ENCODE data around the gene FAM83G. TPM values are rescaled to one million over a fixed set of nuclear protein-coding genes. Genes with fewer than 3 reads are reported as not detected.
"Not testable (repeated sequence)": the region's sequence is repeated elsewhere in the genome, so short reads cannot be mapped to it uniquely, and the experiment has no call there.

Gene FAM83G
- total RNA-seq, 1 donor from 2014 or later: 1.3 TPM

DNA sequence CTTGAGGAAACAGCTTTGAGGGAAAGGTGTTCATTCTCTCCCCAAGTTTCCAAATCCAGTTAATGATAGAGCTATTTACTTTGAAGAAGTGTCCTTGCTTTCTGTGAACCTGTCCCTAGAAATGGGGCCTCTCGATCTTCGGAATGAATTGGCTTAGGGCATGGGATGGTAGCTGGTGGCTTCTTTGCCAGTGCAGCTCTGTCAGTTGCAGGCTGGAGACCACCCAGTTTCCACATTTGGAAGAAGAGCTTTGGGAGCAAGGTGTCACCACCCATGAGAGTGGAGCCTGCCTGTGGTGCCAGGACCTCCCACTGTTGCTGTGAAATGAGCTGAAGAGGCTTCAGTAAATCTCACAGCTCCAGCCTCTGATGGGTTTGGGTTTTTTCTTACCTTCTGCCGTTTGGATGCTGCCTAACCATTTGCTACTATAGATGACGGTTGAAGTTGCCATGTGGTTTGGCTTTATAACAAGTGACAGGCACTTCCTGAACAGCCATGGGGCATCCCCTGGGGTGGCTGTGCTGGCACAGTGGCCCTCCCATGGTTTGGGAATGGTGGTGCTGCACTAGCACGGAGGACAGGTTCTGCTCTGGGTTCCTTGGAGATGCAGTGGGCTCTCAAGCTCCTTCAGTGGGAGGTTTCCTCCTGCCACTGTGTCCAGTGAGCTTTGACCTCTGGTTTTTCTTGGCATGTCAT is 72.1 kb downstream of the FAM83G start:
- no peak for DNase-seq (ENCODE audit: low read depth, low spot score)
- Mint-ChIP-seq H3K27me3 (ENCODE audit: low read depth) (peaks cover 3% of the 10 kb centered on the region), H3K9me3 (no peaks in the 10 kb centered on the region), H3K36me3 (ENCODE audit: low read depth) (peaks cover 17% of the 10 kb centered on the region), H3K27ac (ENCODE audit: unreplicated experiment) (no peak overlapping the region), H3K4me3 (no peak overlapping the region), H3K4me1 (no peaks in the 10 kb centered on the region)
- TF ChIP-seq, protein P1, sequence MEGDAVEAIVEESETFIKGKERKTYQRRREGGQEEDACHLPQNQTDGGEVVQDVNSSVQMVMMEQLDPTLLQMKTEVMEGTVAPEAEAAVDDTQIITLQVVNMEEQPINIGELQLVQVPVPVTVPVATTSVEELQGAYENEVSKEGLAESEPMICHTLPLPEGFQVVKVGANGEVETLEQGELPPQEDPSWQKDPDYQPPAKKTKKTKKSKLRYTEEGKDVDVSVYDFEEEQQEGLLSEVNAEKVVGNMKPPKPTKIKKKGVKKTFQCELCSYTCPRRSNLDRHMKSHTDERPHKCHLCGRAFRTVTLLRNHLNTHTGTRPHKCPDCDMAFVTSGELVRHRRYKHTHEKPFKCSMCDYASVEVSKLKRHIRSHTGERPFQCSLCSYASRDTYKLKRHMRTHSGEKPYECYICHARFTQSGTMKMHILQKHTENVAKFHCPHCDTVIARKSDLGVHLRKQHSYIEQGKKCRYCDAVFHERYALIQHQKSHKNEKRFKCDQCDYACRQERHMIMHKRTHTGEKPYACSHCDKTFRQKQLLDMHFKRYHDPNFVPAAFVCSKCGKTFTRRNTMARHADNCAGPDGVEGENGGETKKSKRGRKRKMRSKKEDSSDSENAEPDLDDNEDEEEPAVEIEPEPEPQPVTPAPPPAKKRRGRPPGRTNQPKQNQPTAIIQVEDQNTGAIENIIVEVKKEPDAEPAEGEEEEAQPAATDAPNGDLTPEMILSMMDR (conservative IDR thresholded peaks at IDR 0.05): no peak

DNA sequence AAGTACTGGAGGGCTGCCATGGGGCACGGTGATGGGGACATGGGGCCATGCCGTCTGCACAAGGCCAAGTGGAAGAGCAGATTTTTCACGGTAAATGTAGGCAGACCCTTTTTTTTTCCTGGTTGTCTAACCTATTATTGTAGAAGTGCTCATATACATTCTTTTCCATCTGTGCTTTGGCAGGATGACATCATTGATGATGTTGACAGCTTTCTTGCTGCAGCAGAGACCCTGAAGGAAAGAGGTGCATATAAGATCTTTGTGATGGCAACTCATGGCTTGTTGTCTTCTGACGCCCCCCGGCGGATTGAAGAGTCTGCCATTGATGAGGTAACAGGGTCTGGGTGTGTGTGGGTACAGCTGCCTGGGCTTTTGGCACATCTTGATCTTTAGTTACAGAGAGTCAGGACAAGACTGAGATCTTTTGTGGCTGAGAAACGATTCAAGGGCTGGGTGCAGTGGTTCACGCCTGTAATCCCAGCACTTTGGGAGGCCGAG is 75.9 kb downstream of the FAM83G start:
- H3K27me3 Mint-ChIP-seq (ENCODE audit: low read depth): no peaks in the 10 kb centered on the region
- no peaks in the 10 kb centered on the region for H3K9me3 Mint-ChIP-seq
- TF ChIP-seq, protein P1 (conservative IDR thresholded peaks at IDR 0.05): no peak
- no peak overlapping the region for H3K27ac Mint-ChIP-seq (ENCODE audit: unreplicated experiment)
- H3K4me3 Mint-ChIP-seq: no peak overlapping the region
- no peaks in the 10 kb centered on the region for H3K4me1 Mint-ChIP-seq
- H3K36me3 Mint-ChIP-seq (ENCODE audit: low read depth): peaks cover 25% of the 10 kb centered on the region
- DNase-seq (ENCODE audit: low read depth, low spot score): no peak

DNA sequence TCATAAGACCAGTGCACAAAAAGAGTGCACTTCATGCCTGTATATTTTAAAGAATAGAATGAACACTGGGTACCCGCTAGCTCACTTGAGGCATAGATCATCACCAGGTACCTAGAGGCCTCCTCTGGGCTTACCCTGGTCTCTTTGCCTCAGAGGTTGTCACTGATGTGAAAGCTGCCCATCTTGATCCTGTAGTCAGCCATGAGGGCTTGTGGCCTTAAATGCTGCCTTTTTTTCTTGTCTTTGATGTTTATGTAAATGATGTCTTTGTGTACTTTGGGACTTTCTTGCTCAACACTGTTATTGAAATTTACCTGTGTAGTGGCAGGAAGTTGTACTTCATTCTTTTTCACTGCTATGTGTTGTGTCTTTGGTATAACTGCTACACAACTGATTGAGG is 79.4 kb downstream of the FAM83G start:
- H3K36me3 Mint-ChIP-seq (ENCODE audit: low read depth): peaks cover 21% of the 10 kb centered on the region
- TF ChIP-seq, protein P1 (conservative IDR thresholded peaks at IDR 0.05): no peak
- no peak for DNase-seq (ENCODE audit: low read depth, low spot score)
- H3K9me3 Mint-ChIP-seq: no peaks in the 10 kb centered on the region
- no peak overlapping the region for H3K27ac Mint-ChIP-seq (ENCODE audit: unreplicated experiment)
- no peak overlapping the region for H3K4me3 Mint-ChIP-seq
- peaks cover 14% of the 10 kb centered on the region for H3K4me1 Mint-ChIP-seq
- no peaks in the 10 kb centered on the region for H3K27me3 Mint-ChIP-seq (ENCODE audit: low read depth)

DNA sequence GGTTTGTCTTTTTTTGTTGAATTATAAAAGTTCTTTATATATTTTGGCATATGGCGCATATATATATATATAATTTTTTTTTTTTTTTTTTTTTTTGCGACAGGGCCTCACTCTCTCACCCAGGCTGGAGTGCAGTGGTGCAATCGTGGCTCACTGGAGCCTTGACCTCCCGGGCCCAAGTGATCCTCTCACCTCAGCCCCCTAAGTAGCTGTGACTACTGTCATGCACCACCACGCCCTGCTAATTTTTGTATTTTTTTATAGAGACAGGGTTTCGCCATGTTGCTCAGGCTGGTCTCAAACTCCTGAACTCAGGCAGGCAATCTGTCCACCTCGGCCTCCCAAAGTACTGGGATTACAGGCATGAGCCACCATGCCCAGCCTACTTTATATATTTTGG is 82.0 kb downstream of the FAM83G start:
- H3K27ac Mint-ChIP-seq (ENCODE audit: unreplicated experiment); H3K9me3 Mint-ChIP-seq; H3K27me3 Mint-ChIP-seq (ENCODE audit: low read depth); H3K4me3 Mint-ChIP-seq; DNase-seq (ENCODE audit: low read depth, low spot score): not testable (repeated sequence)
- peaks cover 19% of the 10 kb centered on the region for H3K36me3 Mint-ChIP-seq (ENCODE audit: low read depth)
- H3K4me1 Mint-ChIP-seq: peaks cover 18% of the 10 kb centered on the region

DNA sequence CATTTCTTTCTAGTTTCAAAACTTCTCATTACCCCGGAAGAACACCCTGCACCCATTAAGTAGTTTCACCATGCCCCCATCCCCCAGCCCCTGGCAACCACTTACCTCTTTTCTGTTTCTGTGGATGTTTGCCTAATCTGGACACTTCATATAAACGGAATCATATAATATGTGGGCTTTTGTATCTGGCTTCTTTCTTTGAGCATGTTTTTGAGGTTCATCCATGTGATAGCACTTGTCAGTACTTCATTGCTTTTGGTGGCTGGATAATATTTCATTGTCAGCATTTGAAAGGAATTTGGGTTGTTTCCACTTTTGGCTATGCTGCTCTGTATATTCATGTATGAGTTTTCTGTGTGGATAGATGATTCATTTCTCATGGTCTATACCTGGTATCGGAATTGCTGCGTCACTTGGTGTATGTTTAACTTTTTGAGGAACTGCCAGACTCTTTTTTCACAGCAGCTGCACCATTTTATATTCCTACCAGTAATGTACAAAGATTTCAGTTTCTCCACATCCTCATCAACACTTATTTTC is 82.6 kb downstream of the FAM83G start:
- Mint-ChIP-seq H3K4me3 (no peak overlapping the region), H3K27me3 (ENCODE audit: low read depth) (no peaks in the 10 kb centered on the region), H3K27ac (ENCODE audit: unreplicated experiment) (no peak overlapping the region), H3K9me3 (no peaks in the 10 kb centered on the region), H3K36me3 (ENCODE audit: low read depth) (peaks cover 16% of the 10 kb centered on the region), H3K4me1 (peaks cover 18% of the 10 kb centered on the region)
- TF ChIP-seq, protein P1 (conservative IDR thresholded peaks at IDR 0.05): no peak
- DNase-seq (ENCODE audit: low read depth, low spot score): no peak

DNA sequence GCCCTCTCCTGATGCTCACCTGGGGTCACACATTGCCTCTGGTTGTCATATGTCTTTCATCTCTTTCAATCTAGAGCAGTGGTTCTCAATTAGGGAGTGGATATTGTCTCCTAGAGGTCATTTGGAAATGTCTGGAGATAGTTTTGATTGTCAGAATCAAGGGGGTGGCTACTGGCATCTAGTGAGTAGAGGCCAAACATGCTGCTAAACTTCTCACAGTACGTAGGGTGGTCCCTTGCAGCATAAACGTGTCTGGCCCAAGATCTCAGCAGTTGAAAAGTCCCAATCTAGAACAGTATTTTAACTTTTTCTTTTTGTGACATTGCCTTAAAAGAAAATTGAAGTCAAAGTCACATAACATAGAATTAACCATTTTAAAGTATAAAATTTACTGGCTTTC is 83.1 kb downstream of the FAM83G start:
- Mint-ChIP-seq H3K27me3 (ENCODE audit: low read depth) (no peaks in the 10 kb centered on the region), H3K9me3 (no peaks in the 10 kb centered on the region), H3K4me3 (no peak overlapping the region), H3K27ac (ENCODE audit: unreplicated experiment) (no peak overlapping the region), H3K4me1 (peaks cover 18% of the 10 kb centered on the region), H3K36me3 (ENCODE audit: low read depth) (peaks cover 21% of the 10 kb centered on the region)
- TF ChIP-seq, protein P1 (conservative IDR thresholded peaks at IDR 0.05): no peak
- DNase-seq (ENCODE audit: low read depth, low spot score): no peak

All from neural crest cell (in vitro differentiated cells).